HG03354 (cell line): Measurements from ENCODE around the gene CRYBG2.

Source experiments
- ATAC-seq: cut with Tn5 transposase; IDR thresholded peaks from one replicate; pipeline ENCODE4 v1.9.1; 2021; ENCODE audit warnings: mild to moderate bottlenecking; ENCODE audit not compliant: unreplicated experiment, poor library complexity, severe bottlenecking

Gene CRYBG2

DNA sequence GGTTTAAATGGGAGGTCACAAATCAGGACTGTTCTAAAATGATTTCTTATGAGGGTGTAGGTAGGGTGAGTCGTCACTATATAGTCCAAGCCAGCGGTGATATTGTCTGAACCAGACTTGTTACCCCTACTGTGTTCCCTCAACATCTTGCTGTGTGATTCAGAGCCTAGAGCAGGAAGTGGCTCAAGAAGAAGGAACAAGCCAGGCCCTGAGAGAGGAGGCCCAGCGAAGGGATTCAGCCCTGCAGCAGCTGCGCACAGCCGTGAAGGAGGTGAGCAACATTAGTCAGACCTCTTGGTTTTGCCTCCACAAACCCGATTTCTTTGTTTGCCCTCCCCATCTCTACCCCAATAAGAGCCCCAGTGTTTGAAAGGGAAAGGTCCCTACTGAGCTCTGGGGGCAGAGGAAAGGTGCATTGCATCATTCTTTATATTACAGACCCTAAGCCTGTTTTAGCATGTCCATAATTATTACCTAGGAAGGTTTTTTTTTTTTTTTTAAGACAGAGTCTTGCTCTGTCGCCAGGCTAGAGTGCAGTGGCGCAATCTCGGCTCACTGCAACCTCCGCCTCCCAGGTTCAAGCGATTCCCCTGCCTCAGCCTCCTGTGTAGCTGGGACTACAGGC is 79.0 kb downstream of the CRYBG2 start:
- no peak for ATAC-seq
